ENCODE measurements around the gene NUP210L. TPM values are rescaled to one million over a fixed set of nuclear protein-coding genes. Genes with fewer than 3 reads are reported as not detected.
"Not testable (repeated sequence)": the region's sequence is repeated elsewhere in the genome, so short reads cannot be mapped to it uniquely, and the experiment has no call there.

NUP210L gene
- polyA plus RNA-seq, 1 donor = 0.03 TPM

GRCh38 chr1:153995202-153995601 lies 159.7 kb downstream of the NUP210L start:
- DNase-seq (ENCODE audit: low read depth) = no peak

GRCh38 chr1:153991806-153992205 lies 163.1 kb downstream of the NUP210L start:
- no peak for DNase-seq (ENCODE audit: low read depth)

- no peak for DNase-seq (ENCODE audit: low read depth)
These were observed 163.7 kb downstream of the NUP210L start for GRCh38 chr1:153991151-153991630.

- DNase-seq (ENCODE audit: low read depth) = peak; percentile 99
These were observed 164.3 kb downstream of the NUP210L start, which contains the start of gene RPS27 for GRCh38 chr1:153990468-153991150. RPS27 (plus strand) TSS chr1:153990762; CDS start chr1:153990797, 35 bp downstream.

GRCh38 chr1:153987621-153988020 lies 167.3 kb downstream of the NUP210L start:
- no peak for DNase-seq (ENCODE audit: low read depth)

- DNase-seq (ENCODE audit: low read depth) = no peak
These were observed 168.7 kb downstream of the NUP210L start, which contains the start of gene RAB13 for GRCh38 chr1:153985941-153986761. RAB13 (minus strand) TSS chr1:153986339; CDS start chr1:153986236, 103 bp downstream.

GRCh38 chr1:153985341-153985912 lies 169.4 kb downstream of the NUP210L start:
- DNase-seq (ENCODE audit: low read depth) = no peak

- no peak for DNase-seq (ENCODE audit: low read depth)
These were observed 170.6 kb downstream of the NUP210L start for GRCh38 chr1:153984123-153984894.

- DNase-seq (ENCODE audit: low read depth) = not testable (repeated sequence)
These were observed 173.1 kb downstream of the NUP210L start for GRCh38 chr1:153981735-153982134.

GRCh38 chr1:153979091-153979490 lies 175.8 kb downstream of the NUP210L start:
- DNase-seq (ENCODE audit: low read depth) = not testable (repeated sequence)

GRCh38 chr1:153978274-153978909 lies 176.5 kb downstream of the NUP210L start:
- no peak for DNase-seq (ENCODE audit: low read depth)

GRCh38 chr1:153977250-153978240 lies 177.3 kb downstream of the NUP210L start, which contains the start of gene JTB:
JTB (minus strand) TSS chr1:153977674; CDS start chr1:153977252, 422 bp downstream.
- DNase-seq (ENCODE audit: low read depth) = no peak

GRCh38 chr1:153976819-153977249 lies 178.0 kb downstream of the NUP210L start:
- no peak for DNase-seq (ENCODE audit: low read depth)

- no peak for DNase-seq (ENCODE audit: low read depth)
These were observed 181.3 kb downstream of the NUP210L start for GRCh38 chr1:153973525-153973924.

- DNase-seq (ENCODE audit: low read depth) = no peak
These were observed 181.8 kb downstream of the NUP210L start for GRCh38 chr1:153973071-153973470.

- no peak for DNase-seq (ENCODE audit: low read depth)
These were observed 184.5 kb downstream of the NUP210L start for GRCh38 chr1:153970346-153970745.

GRCh38 chr1:153968972-153969371 lies 185.9 kb downstream of the NUP210L start:
- DNase-seq (ENCODE audit: low read depth) = no peak

GRCh38 chr1:153968408-153968807 lies 186.5 kb downstream of the NUP210L start:
- no peak for DNase-seq (ENCODE audit: low read depth)

GRCh38 chr1:153968000-153968363 lies 186.9 kb downstream of the NUP210L start:
- no peak for DNase-seq (ENCODE audit: low read depth)

All from forelimb muscle (tissue), 1 donor.